Heart left ventricle (tissue), 16 donors: ENCODE results near the gene BCAS1. TPM values are rescaled to one million over a fixed set of nuclear protein-coding genes. Genes with fewer than 3 reads are reported as not detected.

Source experiments
- ATAC-seq, 4 donors: fragments of 200-7000 bp; cut with Tn5 transposase; one replicate each; pipeline ENCODE4 v1.9.1; 2020 to 2022; ENCODE audit warnings: moderate library complexity in 4 of 4, mild to moderate bottlenecking in 3 of 4, moderate number of reproducible peaks in 1 of 4
- DNase-seq, 5 donors: peaks; one replicate each; pipeline ENCODE4 v3.0.0-alpha.2; 2020
- H3K27ac ChIP-seq, 12 donors: fragments of 200-600 bp; sonication (generic) in 4 of 12; one replicate each; pipeline versions ENCODE4 v1.5.0 to v1.8.0; 2016 to 2022; ENCODE audit warnings: mild to moderate bottlenecking in 2 of 12
- H3K27me3 ChIP-seq, 9 donors: fragments of 200-600 bp; sonication (generic) in 2 of 9; one replicate each; pipeline versions ENCODE4 v1.5.1 to v1.8.0; 2016 to 2022; ENCODE audit warnings: mild to moderate bottlenecking in 3 of 9
- H3K36me3 ChIP-seq, 9 donors: fragments of 200-600 bp; sonication (generic) in 2 of 9; one replicate each; pipeline versions ENCODE4 v1.5.0 to v1.8.0; 2018 to 2022; ENCODE audit warnings: mild to moderate bottlenecking in 2 of 9
- H3K4me1 ChIP-seq, 12 donors: fragments of 200-600 bp; sonication (generic) in 4 of 12; one replicate each; pipeline versions ENCODE4 v1.5.0 to v1.8.0; 2016 to 2022; ENCODE audit warnings: mild to moderate bottlenecking in 3 of 12
- H3K4me3 ChIP-seq, 12 donors: fragments of 200-600 bp; sonication (generic) in 4 of 12; one replicate each; pipeline versions ENCODE4 v1.5.0 to v1.8.0; 2017 to 2022; ENCODE audit warnings: mild to moderate bottlenecking in 9 of 12, moderate library complexity in 4 of 12
- H3K9me3 ChIP-seq, 12 donors: fragments of 200-600 bp; sonication (generic) in 4 of 12; one replicate each; pipeline versions ENCODE4 v1.5.0 to v1.8.0; 2016 to 2022; ENCODE audit warnings: mild to moderate bottlenecking in 1 of 12
- CTCF ChIP-seq, 12 donors: fragments of 200-600 bp; sonication (generic) in 4 of 12; IDR thresholded peaks; one replicate each; pipeline versions ENCODE4 v1.5.0 to v1.8.0; 2018 to 2022; ENCODE audit warnings: antibody characterized with exemption in 12 of 12, mild to moderate bottlenecking in 5 of 12
- POLR2A ChIP-seq, 2 donors: fragments of 450-650 bp; IDR thresholded peaks; one replicate each; pipeline ENCODE4 v1.6.1; 2017; ENCODE audit warnings: antibody characterized with exemption in 2 of 2, mild to moderate bottlenecking in 2 of 2, moderate library complexity in 2 of 2
- WGBS, 4 donors: extraction: QIAGEN DNeasy Blood & Tissue Kit in 2 of 4; methylation state at CpG; one replicate each; pipeline versions ENCODE4 v1.1.5 to v1.1.7; 2013 to 2018; 5-methylcytosine and 5-hydroxymethylcytosine counted together
- intact Hi-C, 10 donors: fragments of 100-400 bp; cut with DNase I; formaldehyde crosslinking; loops; one replicate each; pipeline versions ENCODE4 v1.11.1 to v1.14.2; 2022
- polyA plus RNA-seq, 2 donors: library from polyadenylated mRNA; stranded (reverse); fragments of 200-250 nt; gene quantifications; one replicate each; pipeline ENCODE4 v1.2.3, GENCODE V29; 2013
- total RNA-seq, 9 donors: library from RNA; depleted of rRNA in 2 of 9; stranded (reverse); fragments of >200 nt in 2 of 9; fragmentation: NEBNext Ultra II Directional in 3 of 9; extraction: Animal tissue kit (Norgen Biotek cat#: 25700) in 3 of 9; gene quantifications; one replicate each; pipeline versions ENCODE4 v1.1.0 to v1.2.4, GENCODE V29; 2016 to 2023
- donor health status: ischemic (EF 13 %, LVEDD 7.1; RV severe dilation, severe dysfunction).
- donor health status: healthy with polysubstance abuse.
- donor health status: DM: no; HTN: yes; CAD: no.
- donor health status: DM: no; HTN: no; CAD: no.
- donor health status: ischemic (EF 25% LVEDD 6.9; RV normal size, moderate dysfunction).
- donor health status: ischemic (EF 25% LVEDD 5.7; RV mildly dilated, moderate dysfunction).
- donor health status: healthy.
- donor health status: DM: yes; HTN: yes; CAD: no.
- donor health status: ischemic (EF 35%, LVEDD 5.7; RV mildly dilated, moderate dysfunction).
- donor health status: nonischemic (EF 11% LVEDD 7.7; RV severe dilation, severe dysfunction).
- donor health status: DM: yes; HTN: yes; CAD: no.
- donor health status: PGD.
- donor health status: ischemic (EF 29% LVEDD 5.4; RV normal size, mild dysfunction).
- donor health status: nonischemic (EF 23%, LVEDD 6.1; RV moderate dilation, normal function).

Gene BCAS1
- total and polyA plus RNA-seq, 11 donors = not detected

- no peak for DNase-seq
- Histone ChIP-seq H3K9me3 (peaks cover 0 to 10% (median 0%) of the 10 kb centered on the region in 12 donors), H3K36me3 (no peaks in the 10 kb centered on the region), H3K27me3 (no peaks in the 10 kb centered on the region), H3K4me3 (no peak overlapping the region), H3K4me1 (peaks cover 0 to 9% (median 0%) of the 10 kb centered on the region in 12 donors), H3K27ac (peak overlapping the region in 1 of 12 donors; percentile 20)
- no peak for TF ChIP-seq POLR2A (IDR thresholded peaks at IDR 0.05)
- peak in 3 of 12 donors; percentile 7 to 13 (median 12) for TF ChIP-seq CTCF (IDR thresholded peaks at IDR 0.05)
- 75 to 80% (median 79%) methylated on average over 2 of the region's 2 CpGs for WGBS, 4 donors
- peak in 2 of 4 donors; percentile 49 to 53 for ATAC-seq
- intact Hi-C loops = no loop called here
Measured at GRCh38 chr20:53957451-53958172, 112.8 kb downstream of the BCAS1 start.

GRCh38 chr20:53956013-53956715 lies 114.2 kb downstream of the BCAS1 start:
- no peaks in the 10 kb centered on the region for H3K36me3 ChIP-seq
- H3K27me3 ChIP-seq = no peaks in the 10 kb centered on the region
- ATAC-seq = no peak
- H3K4me3 ChIP-seq = no peak overlapping the region
- WGBS, 4 donors = 80 to 93% (median 87%) methylated on average over 4 of the region's 4 CpGs
- H3K9me3 ChIP-seq = peaks cover 0 to 13% (median 0%) of the 10 kb centered on the region in 12 donors
- intact Hi-C loops = no loop called here
- no peak for DNase-seq
- TF ChIP-seq POLR2A (IDR thresholded peaks at IDR 0.05) (no peak), CTCF (IDR thresholded peaks at IDR 0.05) (no peak)
- H3K4me1 ChIP-seq = peaks cover 0 to 9% (median 0%) of the 10 kb centered on the region in 12 donors
- no peak overlapping the region for H3K27ac ChIP-seq

GRCh38 chr20:53954723-53955658 lies 115.4 kb downstream of the BCAS1 start:
- ATAC-seq (no peak), DNase-seq (no peak)
- H3K27me3 ChIP-seq = no peaks in the 10 kb centered on the region
- peaks cover 0 to 13% (median 0%) of the 10 kb centered on the region in 12 donors for H3K9me3 ChIP-seq
- peaks cover 0 to 6% (median under 1%) of the 10 kb centered on the region in 12 donors for H3K4me1 ChIP-seq
- no peak overlapping the region for H3K4me3 ChIP-seq
- no peak for TF ChIP-seq CTCF (IDR thresholded peaks at IDR 0.05)
- TF ChIP-seq POLR2A (IDR thresholded peaks at IDR 0.05) = no peak
- 87 to 93% (median 91%) methylated on average over 6 of the region's 6 CpGs for WGBS, 4 donors
- no peak overlapping the region for H3K27ac ChIP-seq
- H3K36me3 ChIP-seq = no peaks in the 10 kb centered on the region
- intact Hi-C loops = no loop called here
